NCI-H2081 (cell line): Measurements from ENCODE around the gene MKNK1.

Experiments used
- DNase-seq, 2 experiments: peaks; one replicate each; lab custom pipeline; 2025; lab: John Stamatoyannopoulos, UW

Gene MKNK1

GRCh38 chr1:46618754-46619415, 14.8 kb upstream of the MKNK1 start:
- no peak for DNase-seq

- DNase-seq: no peak
Measured at GRCh38 chr1:46617833-46618232, 13.8 kb upstream of the MKNK1 start.

GRCh38 chr1:46617108-46617800, 13.2 kb upstream of the MKNK1 start:
- no peak for DNase-seq

- DNase-seq: peak in 1 of 2 experiments; percentile 11
Measured at GRCh38 chr1:46616277-46617107, 12.4 kb upstream of the MKNK1 start, which contains the start of gene MOB3C. Gene MOB3C (minus strand): TSS chr1:46616811. CDS start chr1:46613321, 3,490 bp downstream.

GRCh38 chr1:46615735-46616134, 11.7 kb upstream of the MKNK1 start:
- no peak for DNase-seq

GRCh38 chr1:46615088-46615487, 11.0 kb upstream of the MKNK1 start:
- no peak for DNase-seq

GRCh38 chr1:46614604-46614984, 10.5 kb upstream of the MKNK1 start:
- DNase-seq: no peak

- no peak for DNase-seq
Measured at GRCh38 chr1:46613661-46614603, 9.9 kb upstream of the MKNK1 start.

- DNase-seq: no peak
Measured at GRCh38 chr1:46612937-46613660, 9.0 kb upstream of the MKNK1 start.

GRCh38 chr1:46611691-46612221, 7.7 kb upstream of the MKNK1 start:
- peak in 1 of 2 experiments; percentile 23 for DNase-seq

- DNase-seq: no peak
Measured at GRCh38 chr1:46607345-46608130, 3.5 kb upstream of the MKNK1 start.

- no peak for DNase-seq
Measured at GRCh38 chr1:46606255-46606965, 2.3 kb upstream of the MKNK1 start.

GRCh38 chr1:46605232-46605631, 1.2 kb upstream of the MKNK1 start:
- no peak for DNase-seq

- no peak for DNase-seq
Measured at GRCh38 chr1:46603481-46603857, 599 bp downstream of the MKNK1 start.

- no peak for DNase-seq
Measured at GRCh38 chr1:46601257-46602007, 2.6 kb downstream of the MKNK1 start.

- DNase-seq: no peak
Measured at GRCh38 chr1:46599059-46599970, 4.8 kb downstream of the MKNK1 start.

GRCh38 chr1:46596846-46597245, 7.2 kb downstream of the MKNK1 start:
- DNase-seq: no peak
